ENCODE measurements around the gene IL1RL2.

- TF ChIP-seq CTCF (IDR thresholded peaks at IDR 0.05) (no peak), ZNF423 (CRISPR knock-in tag; IDR thresholded peaks at IDR 0.05) (no peak), MAX (CRISPR knock-in tag; IDR thresholded peaks at IDR 0.05) (no peak), ATF1 (CRISPR knock-in tag; IDR thresholded peaks at IDR 0.05) (no peak), ZNF263 (CRISPR knock-in tag; IDR thresholded peaks at IDR 0.05; ENCODE audit: low read depth) (no peak), ZNF425 (CRISPR knock-in tag; conservative IDR thresholded peaks at IDR 0.05) (no peak), GABPB1 (CRISPR knock-in tag; IDR thresholded peaks at IDR 0.05) (no peak), USF2 (CRISPR knock-in tag; IDR thresholded peaks at IDR 0.05) (no peak)
Observed at GRCh38 chr2:102145934-102146333, 40.9 kb upstream of the IL1RL2 start.
